Fibroblast of skin of right quadriceps (primary cell): ENCODE data around the gene CNRIP1.
"Not testable (repeated sequence)": the region's sequence is repeated elsewhere in the genome, so short reads cannot be mapped to it uniquely, and the experiment has no call there.

Experiments used
- DNase-seq: peaks from one replicate; pipeline ENCODE4 v3.0.0-alpha.2; 2013

Gene CNRIP1

DNA sequence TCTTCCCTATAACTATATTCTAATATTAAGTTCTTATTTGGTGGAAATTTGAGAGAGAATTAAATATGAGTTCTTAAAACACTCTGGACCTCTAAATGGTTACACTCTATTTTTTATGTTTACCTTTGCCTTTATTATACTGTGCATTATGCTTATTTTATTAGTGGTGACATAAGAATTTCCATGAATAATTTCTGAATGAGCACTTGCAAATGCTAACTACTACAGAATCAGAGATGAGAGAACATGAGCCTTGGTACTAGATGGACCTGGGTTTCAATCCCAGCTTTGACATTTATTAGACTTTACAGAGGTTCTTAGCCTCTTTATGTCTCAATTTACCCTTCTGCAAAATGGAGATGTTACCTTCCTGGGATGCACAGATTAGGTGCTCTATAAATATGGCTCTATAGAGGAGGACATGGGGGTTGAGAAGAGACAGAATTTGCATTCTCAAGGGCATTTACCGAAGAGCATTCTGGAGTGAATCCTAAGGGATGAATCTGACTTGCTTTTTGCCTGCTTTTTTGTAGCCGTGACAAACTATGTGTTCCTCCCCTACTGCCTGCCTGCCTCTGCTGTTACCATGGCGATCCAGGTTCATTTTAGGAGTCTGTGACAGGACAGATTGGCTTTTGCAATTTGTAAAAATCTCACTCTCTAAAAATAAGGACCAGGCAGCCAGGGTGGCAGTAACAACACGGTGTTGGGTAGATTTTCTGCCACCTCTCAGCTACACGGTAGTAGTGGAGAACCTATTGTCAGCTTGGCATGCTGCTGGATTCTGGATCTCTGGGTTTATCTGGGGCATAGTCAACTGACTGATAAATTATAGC, 20.7 kb upstream of the CNRIP1 start:
- DNase-seq = no peak

DNA sequence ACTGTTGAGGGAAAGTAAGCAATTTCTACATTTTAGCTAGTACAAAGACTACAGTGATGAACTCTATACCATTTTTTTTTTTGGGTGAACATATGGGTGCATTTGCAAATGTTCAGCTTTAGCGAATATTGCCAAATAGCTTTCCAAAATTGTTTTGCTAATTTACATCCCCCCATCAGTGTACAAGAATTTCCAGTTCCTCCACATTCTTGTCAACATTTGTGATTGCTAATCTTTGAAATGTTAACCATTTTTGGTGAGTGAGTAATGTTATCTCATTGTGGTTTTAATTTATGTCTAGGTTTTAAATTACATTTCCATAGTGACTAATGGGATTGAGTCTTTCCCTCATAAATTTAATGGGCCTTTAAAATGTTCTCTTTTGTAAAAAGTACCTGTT, 16.4 kb upstream of the CNRIP1 start:
- DNase-seq = peak; percentile 83

DNA sequence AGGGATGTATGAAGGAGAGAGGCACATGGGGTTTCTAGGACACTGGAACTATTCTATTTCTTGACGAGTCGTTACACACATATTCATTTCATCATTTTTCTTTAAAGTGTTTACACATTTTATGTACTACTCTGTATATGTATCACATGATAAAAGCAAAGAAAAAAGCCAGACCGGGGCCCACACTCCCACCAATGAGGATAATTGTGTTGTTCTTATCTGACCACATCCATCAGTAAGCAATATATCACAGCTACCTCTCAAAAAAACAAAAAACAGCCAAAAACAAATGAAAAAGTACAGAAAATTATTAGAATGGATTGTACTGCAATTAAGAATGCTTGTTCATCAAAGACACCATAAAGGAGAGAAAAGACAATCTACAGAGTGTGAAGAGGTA, 14.2 kb upstream of the CNRIP1 start:
- DNase-seq = no peak

DNA sequence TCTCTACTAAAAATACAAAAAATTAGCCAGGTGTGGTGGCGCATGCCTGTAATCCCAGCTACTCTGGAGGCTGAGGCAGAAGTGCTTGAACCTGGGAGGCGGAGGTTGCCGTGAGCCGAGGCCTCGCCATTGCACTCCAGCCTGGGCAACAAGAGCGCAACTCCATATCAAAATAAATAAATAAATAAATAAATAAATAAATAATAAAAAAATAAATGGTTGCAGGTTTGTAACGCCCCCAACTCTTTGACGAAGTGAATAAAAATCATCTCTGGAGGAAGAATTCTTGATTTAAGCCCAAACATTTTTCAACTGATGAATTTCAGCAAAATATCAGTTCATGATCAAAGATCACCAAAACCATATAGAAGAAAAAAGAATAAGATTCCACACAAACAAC, 13.3 kb upstream of the CNRIP1 start:
- no peak for DNase-seq

DNA sequence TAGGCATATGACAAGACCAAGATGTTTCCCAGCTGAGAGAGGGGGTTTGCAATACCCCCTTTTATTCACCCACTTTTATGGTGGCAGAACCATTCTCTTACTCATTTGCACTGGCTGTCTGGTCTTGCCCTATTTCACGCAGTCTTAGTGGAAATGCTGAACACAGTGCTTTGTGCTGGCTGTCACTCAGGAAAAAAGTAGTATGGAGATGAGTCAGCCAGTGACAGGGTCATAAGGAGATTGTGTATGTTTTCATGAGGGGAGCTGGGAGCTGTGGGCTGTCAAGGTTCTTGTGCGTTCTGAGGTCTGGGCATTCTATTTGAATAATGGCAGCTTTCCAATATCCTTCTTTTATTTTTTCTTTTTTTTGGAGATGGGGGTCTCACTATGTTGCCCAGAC, 10.9 kb upstream of the CNRIP1 start:
- DNase-seq = no peak

DNA sequence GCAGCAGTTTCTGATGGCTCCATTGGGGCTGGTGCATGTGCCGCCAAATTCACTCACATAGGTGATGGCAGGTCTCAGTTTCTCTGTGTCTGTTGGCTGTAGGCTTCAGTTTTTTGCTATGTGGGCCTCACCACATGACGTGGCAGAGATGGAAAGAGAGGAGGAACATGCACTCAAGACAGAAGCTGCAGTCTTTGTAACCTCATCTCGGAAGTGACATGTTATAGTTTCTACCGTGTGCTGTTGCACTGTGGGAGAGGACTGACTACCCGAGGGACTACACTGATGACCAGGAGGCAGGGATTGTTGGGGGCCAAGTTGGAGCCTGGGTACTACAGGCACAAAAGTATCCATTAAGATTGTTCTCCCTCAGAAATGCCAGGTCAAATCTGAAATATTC, 9.2 kb upstream of the CNRIP1 start:
- DNase-seq = no peak

DNA sequence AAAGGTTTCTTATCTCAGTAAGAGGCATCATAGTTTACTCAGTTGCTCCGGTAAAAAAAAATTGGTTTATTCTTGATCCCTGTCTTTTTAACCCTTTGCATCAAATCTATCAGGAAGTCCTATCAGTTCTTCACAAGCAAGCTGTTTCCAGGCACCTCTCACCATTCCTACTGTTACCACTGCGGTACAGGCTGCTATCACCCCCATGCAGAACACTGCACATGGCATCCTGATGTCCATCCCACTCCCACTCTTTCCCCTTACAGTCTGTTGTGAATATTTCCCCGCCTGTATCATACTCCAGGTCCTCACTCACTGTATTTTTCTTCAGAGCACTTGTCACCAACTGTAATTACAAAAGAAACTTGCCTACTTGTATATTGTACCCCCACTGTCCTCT, 5.3 kb upstream of the CNRIP1 start:
- DNase-seq = no peak

DNA sequence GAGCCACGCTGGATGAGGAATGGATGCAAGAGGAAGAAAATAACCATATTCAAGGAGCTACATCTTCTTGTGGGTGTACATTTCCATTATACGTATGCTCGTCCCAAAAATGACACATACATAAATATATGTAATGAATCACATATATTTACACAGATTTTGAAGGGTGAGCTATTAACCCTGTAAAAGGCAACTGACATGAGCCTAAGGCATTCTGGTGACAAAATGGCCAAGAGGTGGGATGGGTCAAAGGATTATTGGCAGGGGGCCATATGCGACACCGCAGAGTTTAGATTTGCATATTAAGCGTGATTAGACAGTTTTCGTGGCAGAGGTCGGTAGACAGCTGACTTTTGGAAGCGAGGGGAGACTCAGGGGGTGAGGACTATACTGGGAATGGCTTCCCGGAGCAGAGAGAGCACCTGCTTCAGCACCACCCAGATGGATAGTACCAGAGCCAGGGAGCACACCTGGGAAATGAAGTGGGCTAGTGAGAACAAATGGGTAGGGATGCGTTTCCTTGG, 431 bp upstream of the CNRIP1 start:
- no peak for DNase-seq

DNA sequence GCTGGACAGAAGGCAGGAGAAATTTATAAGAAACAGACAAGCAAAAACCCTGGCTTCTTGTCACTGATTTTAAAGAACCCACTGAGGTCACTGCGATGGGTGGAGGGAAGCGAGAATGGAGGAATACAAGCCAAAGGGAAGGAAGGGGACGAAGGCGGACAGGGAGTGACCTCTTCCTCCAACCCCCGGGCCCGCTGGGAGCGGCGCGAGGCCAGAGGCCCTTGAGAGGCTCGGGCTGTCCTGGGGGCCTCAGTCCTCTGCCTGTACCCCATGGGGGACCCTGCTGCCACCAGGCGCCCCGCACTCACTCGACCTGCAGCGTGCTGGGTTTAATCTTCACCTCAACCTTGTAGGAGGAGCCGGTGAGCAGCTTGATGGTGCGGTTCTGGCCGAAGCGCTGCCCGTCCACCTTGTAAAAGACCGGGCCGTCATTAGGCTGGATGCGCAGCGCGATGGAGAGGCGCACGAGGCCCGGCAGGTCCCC, 793 bp downstream of the CNRIP1 start:
- DNase-seq = peak; percentile 3

DNA sequence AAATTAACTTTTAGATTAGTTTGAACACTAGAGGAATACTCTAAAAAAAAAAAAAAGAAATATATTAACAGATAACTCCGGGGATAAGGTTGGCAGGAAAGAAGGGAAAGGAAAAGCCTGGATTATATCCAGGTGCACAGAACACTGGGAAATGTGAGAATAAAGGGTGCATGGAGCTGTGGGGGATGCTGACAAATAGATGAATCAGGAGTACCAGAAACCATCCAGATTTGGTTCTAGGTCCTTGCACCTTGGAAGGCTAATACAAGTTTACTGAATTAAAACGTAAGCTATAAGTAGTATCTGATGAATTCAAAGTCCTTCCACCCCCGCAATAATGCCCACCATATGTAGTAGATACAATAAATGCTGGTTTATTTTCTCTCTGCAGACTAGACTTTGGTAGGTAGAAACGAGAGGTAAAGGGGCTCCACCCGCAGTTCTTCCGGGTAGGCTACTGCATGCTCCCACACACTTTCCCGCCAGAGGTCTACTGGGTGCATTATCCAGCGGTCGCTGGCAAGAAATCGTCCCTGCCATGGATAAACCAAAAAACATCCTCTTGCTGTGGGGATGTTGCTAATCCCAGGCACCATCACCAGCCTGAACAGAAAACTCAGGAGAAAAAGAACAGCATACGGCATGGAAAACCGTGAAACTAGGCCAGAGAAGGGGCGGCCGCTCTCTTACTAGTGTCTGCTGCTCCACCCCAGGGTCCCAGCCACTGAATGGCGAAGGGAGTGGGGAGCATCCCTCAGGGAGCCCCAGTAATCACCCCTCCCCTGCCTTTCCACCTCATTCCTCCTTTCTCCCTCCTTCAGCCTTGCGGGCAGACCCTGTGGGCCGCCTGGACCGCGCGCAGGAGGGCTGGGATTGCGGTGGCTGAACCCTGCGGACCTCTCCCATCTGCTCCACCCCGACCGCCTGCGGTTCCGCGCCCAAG, 1.5 kb downstream of the CNRIP1 start:
- peak; percentile 6 for DNase-seq

DNA sequence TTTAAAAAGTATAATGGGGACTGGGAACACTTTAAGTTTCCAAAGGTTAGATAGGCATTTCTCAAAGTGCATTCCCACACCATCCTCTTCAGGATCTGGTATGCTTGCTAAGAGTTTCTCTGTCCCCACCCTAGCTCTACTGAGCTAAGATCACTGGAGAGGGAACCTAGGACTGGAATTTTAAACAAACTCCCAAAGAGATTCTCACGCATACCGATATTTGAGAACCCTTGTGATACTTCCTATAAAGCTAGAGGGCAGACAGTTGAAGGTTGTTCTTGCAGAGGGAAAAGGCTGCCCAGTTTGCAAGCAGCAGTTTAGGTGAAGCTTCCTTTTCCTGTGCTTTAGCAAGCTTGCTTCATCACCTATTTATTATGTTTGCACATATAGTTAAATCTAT, 3.6 kb downstream of the CNRIP1 start:
- DNase-seq = no peak

DNA sequence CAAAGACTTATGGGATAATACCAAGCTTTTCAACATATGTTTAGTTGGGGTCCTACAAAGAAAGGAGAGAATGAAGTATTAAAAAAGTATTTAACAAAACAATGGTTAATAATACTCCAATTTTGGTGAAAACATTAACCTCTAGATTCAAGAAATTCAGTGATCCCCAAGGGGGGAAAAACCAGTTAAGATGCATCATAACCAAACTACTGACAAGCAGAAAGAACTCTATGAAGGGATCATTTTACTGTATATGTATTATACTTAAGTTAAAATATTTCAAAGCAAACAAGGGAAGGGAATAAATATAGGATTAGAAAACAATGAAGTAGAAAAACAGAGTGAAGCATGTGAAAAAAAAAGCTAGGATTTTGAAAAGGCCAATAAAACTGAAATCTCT, 8.7 kb downstream of the CNRIP1 start:
- DNase-seq = no peak

DNA sequence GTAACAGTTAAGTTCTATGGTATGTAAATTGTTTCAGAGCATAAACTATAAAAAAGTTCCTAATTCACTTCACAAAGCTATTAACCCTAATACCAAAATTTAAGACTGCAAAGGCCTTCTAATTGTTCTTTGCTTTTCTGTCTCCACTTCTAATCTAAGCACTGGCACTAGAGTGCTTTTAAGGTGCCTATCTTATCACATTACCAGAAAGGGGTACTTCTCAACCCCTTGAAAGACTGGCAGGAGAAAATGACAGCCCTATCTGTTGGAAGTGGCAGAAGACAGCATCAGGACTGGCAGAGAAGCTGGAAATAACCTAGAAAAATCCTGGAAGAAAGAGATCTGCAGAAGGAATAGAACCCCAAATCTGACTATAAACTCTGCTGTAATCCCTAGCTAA, 10.3 kb downstream of the CNRIP1 start:
- no peak for DNase-seq

DNA sequence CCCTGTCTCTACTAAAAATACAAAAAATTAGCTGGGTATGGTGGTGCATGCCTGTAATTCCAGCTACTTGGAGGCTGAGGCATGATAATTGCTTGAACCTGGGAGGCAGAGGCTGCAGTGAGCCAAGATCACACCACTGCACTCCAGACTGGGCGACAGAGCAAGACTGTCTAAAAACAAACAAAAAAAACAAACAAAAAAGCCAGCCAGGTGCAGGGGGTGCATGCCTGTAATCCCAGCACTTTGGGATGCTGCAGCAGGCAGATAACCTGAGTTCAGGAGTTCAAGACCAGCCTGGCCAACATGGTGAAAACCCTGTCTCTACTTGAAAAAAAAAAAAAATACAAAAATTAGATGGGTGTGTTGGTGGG, 15.9 kb downstream of the CNRIP1 start:
- DNase-seq = not testable (repeated sequence)

DNA sequence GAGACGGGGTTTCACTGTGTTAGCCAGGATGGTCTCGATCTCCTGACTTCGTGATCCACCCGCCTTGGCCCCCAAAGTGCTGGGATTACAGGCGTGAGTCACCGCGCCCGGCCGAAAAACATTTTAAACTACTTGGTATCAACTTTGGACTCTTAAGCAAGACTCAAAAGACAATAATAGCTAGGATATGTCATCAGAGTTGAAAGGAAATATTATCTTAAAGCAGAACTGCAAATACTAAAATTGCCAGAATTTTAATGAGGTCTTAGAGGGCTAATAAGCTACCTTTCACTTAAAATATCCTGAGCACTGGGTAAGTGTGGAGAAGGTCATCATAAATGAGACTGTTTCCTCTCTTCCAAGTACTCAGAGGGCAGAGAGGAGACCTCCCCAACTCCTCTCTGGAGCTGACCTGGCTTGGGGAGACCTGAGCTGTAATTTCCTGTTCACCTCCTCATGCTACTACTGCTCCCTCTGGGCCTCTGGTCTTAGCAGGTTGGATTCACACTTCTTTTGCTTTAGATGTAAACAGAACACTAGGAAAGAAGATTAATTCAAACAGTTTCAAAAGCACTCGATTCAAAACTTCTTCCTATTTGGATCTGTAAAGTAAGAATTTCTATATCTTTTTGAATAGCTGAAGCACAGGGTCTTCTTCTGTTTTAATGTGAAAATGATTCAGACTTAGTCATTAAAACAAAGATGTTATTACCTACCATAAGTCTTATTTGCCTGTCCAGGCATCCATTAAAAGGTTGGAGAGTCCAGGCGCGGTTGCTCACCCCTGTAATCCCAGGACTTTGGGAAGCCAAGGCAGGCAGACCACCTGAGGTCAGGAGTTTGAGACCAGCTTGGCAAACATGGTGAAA, 16.5 kb downstream of the CNRIP1 start:
- DNase-seq = no peak

DNA sequence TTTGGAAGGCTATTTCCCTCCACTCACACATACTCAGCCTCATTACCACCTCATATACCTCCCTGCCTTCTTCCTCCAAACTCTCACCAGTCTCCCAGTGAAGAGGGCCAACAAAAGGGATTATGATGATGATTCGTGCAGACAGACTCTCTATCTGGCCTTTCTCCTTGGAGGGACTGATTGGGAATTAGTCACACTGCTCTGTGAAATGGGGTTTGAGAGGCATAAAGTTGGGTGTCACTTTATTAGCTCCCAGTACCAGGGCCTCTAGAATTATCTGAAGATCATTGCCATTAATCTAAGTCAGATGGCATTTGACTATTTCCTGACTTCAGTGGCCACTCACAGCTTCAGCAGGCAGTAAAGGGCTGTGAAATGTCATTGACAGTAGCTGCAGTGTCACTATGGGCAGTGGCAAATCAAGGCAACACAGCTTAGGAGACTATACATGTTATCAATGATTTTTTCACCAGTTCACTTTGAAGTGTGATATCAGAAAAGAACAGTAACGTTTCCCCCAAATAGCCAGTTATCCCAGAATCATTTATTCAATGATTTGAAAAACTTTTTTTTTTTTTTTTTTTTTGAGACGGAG, 17.4 kb downstream of the CNRIP1 start:
- DNase-seq = peak; percentile 45

DNA sequence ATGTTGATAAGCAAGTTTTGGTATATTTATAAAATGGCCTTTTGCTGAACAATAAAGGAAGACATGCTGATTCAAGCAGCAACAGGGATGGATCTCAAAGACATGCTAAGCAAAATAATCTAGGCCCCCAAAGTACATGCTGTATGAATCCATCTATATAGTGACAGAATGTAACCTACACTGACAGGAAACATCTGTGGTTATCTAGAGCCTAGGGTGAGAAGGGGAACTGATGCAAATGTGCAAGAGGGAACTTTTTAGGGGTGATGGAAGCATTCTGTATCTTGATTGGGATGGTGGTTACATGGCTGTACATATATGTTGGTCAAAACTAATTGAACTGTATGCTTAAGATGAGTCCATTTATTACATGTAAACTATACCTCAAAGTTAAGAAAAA, 24.2 kb downstream of the CNRIP1 start:
- no peak for DNase-seq

DNA sequence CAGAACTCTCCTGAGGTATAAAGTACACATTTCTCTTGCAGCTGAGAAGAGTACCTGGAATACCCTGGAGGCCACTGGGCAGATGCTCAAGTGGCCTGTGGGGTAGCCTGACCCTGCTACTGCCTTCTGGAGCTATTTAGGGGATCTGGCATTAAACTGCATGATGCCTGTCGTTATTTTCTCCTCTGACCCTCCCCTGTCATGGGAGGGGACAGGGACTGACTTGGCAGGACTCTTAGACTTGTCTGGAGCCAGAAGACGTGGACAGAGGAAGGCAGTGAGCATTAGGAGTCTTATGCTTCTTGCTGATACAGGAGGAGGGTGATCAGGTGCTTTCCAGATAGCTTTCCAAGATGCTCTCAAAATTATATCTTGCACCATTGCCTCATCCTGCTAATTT, 24.8 kb downstream of the CNRIP1 start:
- no peak for DNase-seq

DNA sequence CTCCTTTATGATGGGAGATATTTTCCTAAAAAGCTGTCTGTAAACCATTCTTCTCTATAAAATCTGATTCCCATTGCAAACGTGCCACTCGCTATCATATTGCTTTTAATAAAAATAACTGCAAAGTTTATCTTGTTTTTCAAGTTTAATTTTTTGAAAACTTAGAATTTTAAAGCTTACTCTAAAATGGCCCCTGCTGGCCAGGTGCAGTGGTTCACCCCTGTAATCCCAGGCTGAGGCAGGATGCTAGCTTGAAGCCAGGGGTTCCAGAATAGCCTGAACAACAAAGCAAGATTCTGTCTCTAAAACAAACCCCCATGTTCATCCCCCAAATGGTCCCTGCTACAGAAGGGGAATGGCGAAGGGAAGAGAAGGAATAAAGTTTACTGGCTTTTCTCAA, 25.6 kb downstream of the CNRIP1 start:
- DNase-seq = no peak

DNA sequence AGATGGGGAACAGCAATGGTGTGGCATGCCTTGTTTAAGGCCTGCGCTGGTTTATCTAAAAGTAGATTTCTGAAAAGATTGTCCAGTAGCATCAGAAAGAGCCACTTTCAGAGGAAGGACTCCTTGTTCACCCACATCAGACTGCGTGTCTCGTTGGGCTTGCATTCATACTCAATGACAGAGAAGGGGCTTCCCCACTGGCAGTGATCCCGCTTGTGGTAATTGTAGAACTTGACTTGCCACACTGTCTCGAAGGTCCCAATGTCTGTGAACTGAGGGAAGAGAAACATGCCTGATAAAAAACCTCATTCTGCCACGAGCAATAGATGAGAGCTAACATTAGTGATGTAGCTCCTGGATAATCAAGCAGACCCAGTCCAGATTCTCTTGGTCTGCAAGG, 26.0 kb downstream of the CNRIP1 start:
- DNase-seq = no peak

DNA sequence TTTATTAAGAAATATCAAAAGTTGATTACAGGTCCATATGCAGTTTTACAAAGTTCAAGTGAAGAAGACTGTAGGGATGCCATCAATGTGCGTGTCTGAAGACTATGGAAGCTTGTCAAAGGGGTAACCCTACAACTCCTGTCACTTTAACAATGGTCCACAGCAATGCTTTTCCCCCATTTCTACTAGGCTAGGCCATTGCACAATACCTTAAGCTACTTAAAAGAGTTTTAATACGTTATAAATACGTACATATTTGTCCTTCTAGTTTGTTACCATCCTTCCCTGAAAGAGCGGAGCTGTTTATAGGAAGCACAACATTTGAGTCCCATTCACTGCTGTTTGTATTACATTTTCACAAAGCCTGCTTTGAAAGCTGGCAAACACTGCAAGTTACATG, 26.7 kb downstream of the CNRIP1 start:
- no peak for DNase-seq

DNA sequence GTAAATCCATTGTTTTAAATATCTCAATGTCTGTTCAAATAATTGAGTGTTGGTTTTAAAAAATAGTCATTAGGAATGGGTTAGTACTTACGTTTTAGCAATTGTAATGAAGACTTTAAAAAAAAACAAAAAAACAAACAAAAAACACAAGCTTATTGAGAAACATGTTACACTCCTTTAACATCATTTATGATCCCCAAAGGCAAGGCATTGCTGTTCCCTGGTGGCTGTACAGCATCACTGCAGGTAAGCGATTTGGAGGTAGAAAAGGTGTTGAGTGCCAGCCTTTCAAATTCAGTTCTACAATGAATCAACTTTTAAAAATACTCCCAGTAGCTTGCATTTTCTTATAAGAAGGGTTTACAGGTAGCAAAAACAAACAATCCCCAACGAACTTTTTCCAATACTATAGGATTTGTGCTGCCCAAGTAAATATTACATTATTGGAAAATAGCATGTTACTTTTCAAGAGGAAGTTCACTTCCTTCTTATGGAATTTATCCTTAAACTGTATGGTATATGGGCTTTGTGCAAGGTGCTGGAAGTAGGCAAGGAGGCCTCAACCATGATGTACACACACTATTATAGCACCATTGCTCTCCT, 27.5 kb downstream of the CNRIP1 start:
- DNase-seq = peak; percentile 10
